K562 (cell line): Measurements from ENCODE around the gene CS. TPM values are rescaled to one million over a fixed set of nuclear protein-coding genes. Genes with fewer than 3 reads are reported as not detected.

Source experiments
- ATAC-seq: fragments of 200-7000 bp; cut with Tn5 transposase; 3 replicates; pipeline ENCODE4 v1.9.1; 2020; ENCODE audit warnings: moderate library complexity
- BruUV-seq: library from RNA; stranded (reverse); fragments of 400-500 nt; replicated peaks from 2 replicates; lab custom pipeline; 2021; lab: Mats Ljungman, UMichigan
- CTCF ChIA-PET: fragments of 300-600 bp; formaldehyde crosslinking; extraction: SDS; loops from one replicate; lab custom pipeline; 2021; ENCODE audit warnings: low intra/inter-chr PET ratio; lab: Yijun Ruan, JAX
- POLR2A ChIA-PET: fragments of 300-600, 350-650 bp; sonication (Branson Sonifier 250); formaldehyde crosslinking; extraction: SDS; loops from one replicate; lab custom pipeline; 2021; ENCODE audit warnings: antibody characterized with exemption, inconsistent platforms; lab: Yijun Ruan, JAX
- DNase-seq, 4 experiments: peaks; one replicate each; pipeline versions ENCODE4 v3.0.0 to v3.0.0-alpha.2; 2011 to 2018; ENCODE audit warnings: low spot score in 3 of 4, mixed read lengths in 3 of 4; ENCODE audit errors: extremely low read depth in 1 of 4
- FAIRE-seq: peaks from 2 replicates; lab custom pipeline; 2011; peaks lifted over from hg19 to GRCh38; lab: Jason Lieb, UNC
- H2AFZ ChIP-seq: 2 replicates; pipeline ENCODE4 v1.6.0; 2011; ENCODE audit warnings: low read depth, low read length, control low read depth, inconsistent platforms
- H3K27ac ChIP-seq: fragments of 200-600 bp; 3 replicates; pipeline ENCODE4 v1.8.0; 2011; ENCODE audit warnings: low read depth, mild to moderate bottlenecking, control low read depth, inconsistent platforms, low read length, moderate library complexity, mixed read lengths; ENCODE audit errors: extremely low read depth
- H3K27me3 ChIP-seq, 2 experiments: fragments of 300-600 bp in 1 of 2; 2 replicates in 1 of 2; 3 replicates in 1 of 2; pipeline versions ENCODE4 v1.6.0 to v1.8.0; 2011; ENCODE audit warnings: inconsistent platforms in 2 of 2, low read length in 2 of 2, mild to moderate bottlenecking in 1 of 2, mixed read lengths in 1 of 2, moderate library complexity in 1 of 2; ENCODE audit not compliant: control insufficient read depth in 2 of 2, insufficient read depth in 2 of 2
- H3K36me3 ChIP-seq: fragments of 300-600 bp; 3 replicates; pipeline ENCODE4 v1.8.0; 2011; ENCODE audit warnings: mild to moderate bottlenecking, low read length, inconsistent platforms; ENCODE audit not compliant: control insufficient read depth, insufficient read depth
- H3K4me1 ChIP-seq, 2 experiments: fragments of 200-600 bp in 1 of 2; replicated peaks in 1 of 2; 2 replicates in 1 of 2; 3 replicates in 1 of 2; pipeline versions ENCODE4 v1.5.1 to v1.8.0; 2011; ENCODE audit warnings: inconsistent platforms in 2 of 2, low read length in 2 of 2, mild to moderate bottlenecking in 1 of 2, mixed read lengths in 1 of 2, moderate library complexity in 1 of 2; ENCODE audit not compliant: control insufficient read depth in 2 of 2, insufficient read depth in 2 of 2
- H3K4me2 ChIP-seq: 2 replicates; pipeline ENCODE4 v1.6.1; 2011; ENCODE audit warnings: low read length, control low read depth, inconsistent platforms, mixed read lengths; ENCODE audit not compliant: insufficient read depth
- H3K4me3 ChIP-seq: fragments of 200-600 bp; sonication (generic), shearing (Covaris generic); 2 replicates; pipeline ENCODE4 v1.5.1; 2016; ENCODE audit warnings: control low read depth, inconsistent platforms
- H3K79me2 ChIP-seq: fragments of 200-600 bp; 3 replicates; pipeline ENCODE4 v1.8.0; 2011; ENCODE audit warnings: low read length, inconsistent platforms; ENCODE audit not compliant: control insufficient read depth, insufficient read depth
- H3K9ac ChIP-seq, 2 experiments: 2 replicates each; pipeline versions ENCODE4 v1.6.0 to v1.6.1; 2011; ENCODE audit warnings: low read depth in 2 of 2, low read length in 2 of 2, control low read depth in 1 of 2, inconsistent platforms in 1 of 2, mild to moderate bottlenecking in 1 of 2, mixed read lengths in 1 of 2; ENCODE audit not compliant: insufficient read depth in 1 of 2
- H3K9me1 ChIP-seq: one replicate; pipeline ENCODE4 v1.6.0; 2011; ENCODE audit warnings: inconsistent platforms, mild to moderate bottlenecking, low read length, moderate library complexity; ENCODE audit not compliant: control insufficient read depth, insufficient read depth
- H3K9me3 ChIP-seq: replicated peaks from 2 replicates; pipeline ENCODE4 v1.5.1; 2011; ENCODE audit warnings: low read depth, low read length, inconsistent platforms; ENCODE audit not compliant: control insufficient read depth, insufficient read depth
- H4K20me1 ChIP-seq: replicated peaks from 2 replicates; pipeline ENCODE4 v1.6.1; 2011; ENCODE audit warnings: low read length, inconsistent platforms, mixed read lengths; ENCODE audit not compliant: control insufficient read depth, insufficient read depth
- CBFA2T2 ChIP-seq: fragments of 450-650 bp; conservative IDR thresholded peaks from 2 replicates; pipeline ENCODE4 v1.6.1; 2017; ENCODE audit warnings: mild to moderate bottlenecking
- MTF1 ChIP-seq: fragments of 250-450 bp; sonication (Bioruptor Pico); IDR thresholded peaks from 2 replicates; pipeline ENCODE4 v1.9.0; 2021; ENCODE audit warnings: moderate library complexity, mild to moderate bottlenecking, inconsistent platforms, borderline replicate concordance
- NR2F6 ChIP-seq: fragments of 450-650 bp; formaldehyde crosslinking; IDR thresholded peaks from 2 replicates; pipeline ENCODE4 v1.4.0; 2020; ENCODE audit warnings: mild to moderate bottlenecking
- POLR2G ChIP-seq: fragments of 200-400 bp; formaldehyde crosslinking; IDR thresholded peaks from 2 replicates; pipeline ENCODE4 v1.6.1; 2017; ENCODE audit warnings: low read depth, mild to moderate bottlenecking, antibody characterized with exemption, low read length, moderate library complexity
- RBFOX2 ChIP-seq: fragments of 200-400 bp; formaldehyde crosslinking; IDR thresholded peaks from 2 replicates; pipeline ENCODE4 v1.6.1; 2017; ENCODE audit warnings: low read depth, mild to moderate bottlenecking, low read length, moderate library complexity
- STAG1 ChIP-seq: sonication (generic); formaldehyde crosslinking; IDR thresholded peaks from 2 replicates; pipeline ENCODE4 v1.5.0; 2020; ENCODE audit warnings: missing genetic modification reagents, borderline replicate concordance
- WGBS: fragments of 100-300 bp; shearing (Covaris generic); methylation state at CpG from one replicate; pipeline ENCODE4 v1.1.6; 2016; ENCODE audit warnings: low coverage, mixed read lengths; ENCODE audit not compliant: insufficient coverage; ENCODE audit errors: missing lambda C conversion rate; 5-methylcytosine and 5-hydroxymethylcytosine counted together
- in situ Hi-C: fragments of 300-500 bp; cut with MboI; formaldehyde crosslinking; loops from 4 replicates; pipeline ENCODE4 v1.15.0; 2018; ENCODE audit warnings: inconsistent platforms, mixed read lengths
- intact Hi-C: fragments of 100-400 bp; cut with micrococcal nuclease; formaldehyde crosslinking; loops from 2 replicates; pipeline ENCODE4 v1.14.2; 2022
- polyA plus RNA-seq, 8 experiments: library from polyadenylated mRNA; depleted of rRNA in 4 of 8; stranded (reverse) in 5 of 8; unstranded in 3 of 8; fragments of >200 nt; fragmentation: Nextera tagmentation in 2 of 8; fragmentation: Illumina TruSeq in 1 of 8; extraction: Ambion mirVana in 2 of 8; extraction: Trizol in 1 of 8; gene quantifications; 2 replicates each; pipeline versions ENCODE4 v1.2.1 to v1.2.3, GENCODE V29; 2011 to 2014; ENCODE audit warnings: inconsistent platforms in 1 of 8, missing spikeins in 1 of 8
- total RNA-seq, 7 experiments: library from RNA; depleted of rRNA in 6 of 7; stranded (reverse); fragments of >200 nt in 6 of 7; fragmentation: Illumina TruSeq in 2 of 7; extraction: Trizol in 2 of 7; gene quantifications; 2 replicates each; pipeline versions ENCODE4 v1.2.1 to v1.2.3, GENCODE V29; 2011 to 2021; ENCODE audit warnings: low replicate concordance in 1 of 7
- TF ChIP-seq, protein P1 (sequence below): sonication (generic); formaldehyde crosslinking; IDR thresholded peaks from 2 replicates; pipeline ENCODE4 v1.8.1; 2023; ENCODE audit warnings: mild to moderate bottlenecking, missing genetic modification reagents

CS gene
- total and polyA plus RNA-seq, 9 of the 15 experiments (the other 6 are each of a cell fraction or from before 2014, with no cell fraction given): 99.9 to 390 (median 149) TPM

- peak within 1 kb of the TSS; percentile 19; the same call in 1 of the 2 replicates for H2AFZ ChIP-seq
- POLR2A ChIA-PET: interaction anchor here (0.6 to 19.0 kb wide), 6 partner anchors 13 to 172 kb away, joined by 3 to 274 read pairs (median 4); partner anchors contain the start of genes APOF, CNPY2, COQ10A and STAT2
- intact Hi-C loops: no loop called here
- peaks cover 17 to 44% of the 10 kb centered on the region in 2 experiments for H3K4me1 ChIP-seq
- FAIRE-seq: no peak
- H4K20me1 ChIP-seq: no peaks in the 10 kb centered on the region
- peak; percentile 48; the same call in 1 of the 2 replicates for TF ChIP-seq POLR2G
- TF ChIP-seq NR2F6 (CRISPR knock-in tag): no peak
- no peak for TF ChIP-seq STAG1
- TF ChIP-seq RBFOX2: peak; percentile 49
- TF ChIP-seq, protein P1, sequence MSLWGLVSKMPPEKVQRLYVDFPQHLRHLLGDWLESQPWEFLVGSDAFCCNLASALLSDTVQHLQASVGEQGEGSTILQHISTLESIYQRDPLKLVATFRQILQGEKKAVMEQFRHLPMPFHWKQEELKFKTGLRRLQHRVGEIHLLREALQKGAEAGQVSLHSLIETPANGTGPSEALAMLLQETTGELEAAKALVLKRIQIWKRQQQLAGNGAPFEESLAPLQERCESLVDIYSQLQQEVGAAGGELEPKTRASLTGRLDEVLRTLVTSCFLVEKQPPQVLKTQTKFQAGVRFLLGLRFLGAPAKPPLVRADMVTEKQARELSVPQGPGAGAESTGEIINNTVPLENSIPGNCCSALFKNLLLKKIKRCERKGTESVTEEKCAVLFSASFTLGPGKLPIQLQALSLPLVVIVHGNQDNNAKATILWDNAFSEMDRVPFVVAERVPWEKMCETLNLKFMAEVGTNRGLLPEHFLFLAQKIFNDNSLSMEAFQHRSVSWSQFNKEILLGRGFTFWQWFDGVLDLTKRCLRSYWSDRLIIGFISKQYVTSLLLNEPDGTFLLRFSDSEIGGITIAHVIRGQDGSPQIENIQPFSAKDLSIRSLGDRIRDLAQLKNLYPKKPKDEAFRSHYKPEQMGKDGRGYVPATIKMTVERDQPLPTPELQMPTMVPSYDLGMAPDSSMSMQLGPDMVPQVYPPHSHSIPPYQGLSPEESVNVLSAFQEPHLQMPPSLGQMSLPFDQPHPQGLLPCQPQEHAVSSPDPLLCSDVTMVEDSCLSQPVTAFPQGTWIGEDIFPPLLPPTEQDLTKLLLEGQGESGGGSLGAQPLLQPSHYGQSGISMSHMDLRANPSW (CRISPR knock-in tag): no peak
- no peak for TF ChIP-seq CBFA2T2
- no peak for TF ChIP-seq MTF1 (CRISPR knock-in tag)
- WGBS: 85% methylated on average over 8 of the region's 9 CpGs
- peaks cover 3% of the 10 kb centered on the region for H3K9me1 ChIP-seq
- peaks cover 23% of the 10 kb centered on the region; the same call in 2 of the 3 replicates for H3K36me3 ChIP-seq
- peak within 1 kb of the TSS; percentile 57 for H3K4me2 ChIP-seq
- no peaks in the 10 kb centered on the region for H3K27me3 ChIP-seq
- ATAC-seq: no peak
- no peak within 1 kb of the TSS for H3K4me3 ChIP-seq
- H3K9ac ChIP-seq: peak within 1 kb of the TSS; percentile 69 to 80
- H3K79me2 ChIP-seq: peaks cover 13% of the 10 kb centered on the region
- H3K9me3 ChIP-seq: no peaks in the 10 kb centered on the region
- CTCF ChIA-PET: no interaction called here
- TSS peak; percentile 8 for BruUV-seq
- H3K27ac ChIP-seq: peak within 1 kb of the TSS; percentile 84
- no peak for DNase-seq
- in situ Hi-C loops: no loop called here
These were observed 38.4 kb upstream of the CS start, which contains the start of gene IL23A for GRCh38 chr12:56338308-56339157. TSS of gene IL23A (plus strand) at chr12:56338884. CDS start at chr12:56339045, 161 bp downstream.
